Stomach (tissue), 4 donors: Measurements from ENCODE around the gene STOML1.

Experiments
- CTCF ChIP-seq, 7 experiments: fragments of 450-650 bp in 4 of 7; fragments of 200-600 bp in 3 of 7; sonication (generic) in 3 of 7; IDR thresholded peaks; one replicate each; pipeline ENCODE4 v1.5.1; 2016 to 2019; ENCODE audit warnings: antibody characterized with exemption in 7 of 7, control low read depth in 2 of 7, mild to moderate bottlenecking in 1 of 7
- EP300 ChIP-seq: sonication (generic); formaldehyde crosslinking; IDR thresholded peaks from one replicate; pipeline ENCODE4 v1.6.1; 2017; ENCODE audit warnings: antibody characterized with exemption
- POLR2A ChIP-seq, 4 donors: fragments of 450-650 bp; IDR thresholded peaks; one replicate each; pipeline ENCODE4 v1.6.1; 2016; ENCODE audit warnings: antibody characterized with exemption in 4 of 4, control low read depth in 2 of 4, mild to moderate bottlenecking in 1 of 4, moderate library complexity in 1 of 4
- POLR2AphosphoS5 ChIP-seq, 3 donors: sonication (generic); formaldehyde crosslinking; IDR thresholded peaks; one replicate each; pipeline ENCODE4 v1.6.1; 2016; ENCODE audit warnings: antibody characterized with exemption in 3 of 3

DNA sequence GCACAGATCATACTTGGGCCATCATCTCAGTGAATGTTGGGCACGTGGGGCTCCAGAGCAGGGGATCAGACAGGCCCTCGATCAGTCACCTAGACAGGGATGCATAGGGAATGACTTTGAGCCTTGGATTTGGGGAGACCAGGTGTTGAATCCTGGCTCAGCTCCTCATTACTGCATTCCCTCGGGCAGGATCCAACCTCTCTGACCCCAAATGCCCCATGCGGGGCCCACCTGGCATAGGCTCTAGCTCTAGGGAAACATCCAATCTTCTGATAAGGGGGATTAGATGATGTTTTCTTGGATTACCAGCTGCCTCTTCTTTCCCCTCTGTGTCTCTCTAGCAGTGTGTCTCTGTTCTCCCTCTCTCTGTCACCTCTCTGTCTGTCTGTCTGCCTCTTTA lies 43.1 kb downstream of the STOML1 start:
- TF ChIP-seq POLR2A (IDR thresholded peaks at IDR 0.05) (no peak), EP300 (no peak), CTCF (IDR thresholded peaks at IDR 0.05) (no peak), POLR2AphosphoS5 (IDR thresholded peaks at IDR 0.05) (no peak)
